Loucy (cell line): ENCODE measurements around the gene ANKLE2.
"Not testable (repeated sequence)": the region's sequence is repeated elsewhere in the genome, so short reads cannot be mapped to it uniquely, and the experiment has no call there.

Experiments
- H2AFZ ChIP-seq: fragments of 200-600 bp; sonication (generic); 2 replicates; pipeline ENCODE4 v1.6.0; 2016; ENCODE audit warnings: antibody characterized with exemption, mild to moderate bottlenecking, low read length, moderate library complexity
- H3F3A ChIP-seq: fragments of 200-600 bp; 2 replicates; pipeline ENCODE4 v1.6.0; 2016; ENCODE audit warnings: antibody characterized with exemption, low read depth, mild to moderate bottlenecking
- H3K27me3 ChIP-seq: fragments of 200-600 bp; sonication (generic); 2 replicates; pipeline ENCODE4 v1.6.1; 2014; ENCODE audit warnings: low read length, mild to moderate bottlenecking; ENCODE audit not compliant: insufficient read depth, poor library complexity, severe bottlenecking
- H3K36me3 ChIP-seq: fragments of 200-600 bp; sonication (generic); 2 replicates; pipeline ENCODE4 v1.6.1; 2016; ENCODE audit warnings: low read length; ENCODE audit not compliant: insufficient read depth
- H3K4me1 ChIP-seq: fragments of 200-600 bp; sonication (generic); 2 replicates; pipeline ENCODE4 v1.5.1; 2014; ENCODE audit warnings: low read length, mild to moderate bottlenecking; ENCODE audit not compliant: insufficient read depth, poor library complexity, severe bottlenecking
- H3K4me2 ChIP-seq: fragments of 200-600 bp; sonication (generic); 2 replicates; pipeline ENCODE4 v1.6.0; 2014; ENCODE audit warnings: antibody characterized with exemption, low read length, low read depth, mild to moderate bottlenecking; ENCODE audit not compliant: poor library complexity, severe bottlenecking
- H3K4me3 ChIP-seq: fragments of 200-600 bp; sonication (generic); 2 replicates; pipeline ENCODE4 v1.5.1; 2014; ENCODE audit warnings: low read length, mild to moderate bottlenecking, mixed read lengths; ENCODE audit not compliant: poor library complexity, severe bottlenecking
- H3K79me2 ChIP-seq: fragments of 200-600 bp; sonication (generic); 2 replicates; pipeline ENCODE4 v1.6.1; 2014; ENCODE audit warnings: low read length; ENCODE audit not compliant: insufficient read depth
- H3K9ac ChIP-seq: fragments of 200-600 bp; sonication (generic); 2 replicates; pipeline ENCODE4 v1.6.0; 2014; ENCODE audit warnings: mild to moderate bottlenecking, low read depth, low read length, moderate library complexity; ENCODE audit not compliant: poor library complexity, severe bottlenecking
- H3K9me2 ChIP-seq: fragments of 200-600 bp; sonication (generic); replicated peaks from 2 replicates; pipeline ENCODE4 v1.6.1; 2016; ENCODE audit warnings: low read depth, low read length, mixed read lengths
- H3K9me3 ChIP-seq: fragments of 200-600 bp; sonication (generic); 2 replicates; pipeline ENCODE4 v1.6.1; 2014; ENCODE audit warnings: mild to moderate bottlenecking, antibody characterized with exemption, low read length, low read depth; ENCODE audit not compliant: insufficient read depth
- H4K20me1 ChIP-seq: fragments of 200-600 bp; sonication (generic); 2 replicates; pipeline ENCODE4 v1.6.0; 2014; ENCODE audit warnings: antibody characterized with exemption, low read length, mild to moderate bottlenecking; ENCODE audit not compliant: insufficient read depth, poor library complexity, severe bottlenecking
- EZH2phosphoT487 ChIP-seq: fragments of 200-600 bp; IDR thresholded peaks from 2 replicates; pipeline ENCODE4 v1.6.1; 2018; ENCODE audit warnings: antibody characterized with exemption, mild to moderate bottlenecking, moderate library complexity, borderline replicate concordance
- TF ChIP-seq, protein P1 (sequence below): fragments of 200-600 bp; sonication (generic); conservative IDR thresholded peaks from 2 replicates; pipeline ENCODE4 v1.5.1; 2014; ENCODE audit warnings: mild to moderate bottlenecking, antibody characterized with exemption, low read length

ANKLE2 gene

DNA sequence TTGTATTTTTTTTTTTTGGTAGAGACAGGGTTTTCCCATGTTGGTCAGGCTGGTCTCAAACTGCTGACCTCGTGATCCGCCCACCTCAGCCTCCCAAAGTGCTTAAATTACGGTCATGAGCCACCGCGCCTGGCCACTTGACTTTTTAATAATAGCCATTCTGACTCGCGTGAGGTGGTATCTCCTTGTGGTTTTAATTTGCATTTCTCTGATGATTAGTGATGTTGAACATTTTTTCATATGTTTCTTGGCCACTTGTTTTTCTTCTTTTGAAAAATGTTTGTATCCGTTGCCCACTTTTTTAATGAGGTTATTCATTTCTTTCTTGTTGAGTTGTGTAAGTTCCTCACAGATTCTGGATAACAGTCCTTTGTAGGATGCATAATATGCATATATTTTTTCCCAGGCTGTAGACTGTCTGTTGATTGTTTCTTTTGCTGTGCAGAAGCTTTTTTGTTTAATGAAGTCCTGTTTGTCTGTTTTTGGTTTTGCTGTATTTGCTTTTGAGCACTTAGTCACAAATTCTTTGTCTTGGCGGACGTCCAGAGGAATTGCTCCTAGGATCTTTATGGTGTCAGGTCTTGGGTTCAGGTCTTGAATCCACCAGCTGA lies 61.3 kb downstream of the ANKLE2 start:
- TF ChIP-seq, protein P1, sequence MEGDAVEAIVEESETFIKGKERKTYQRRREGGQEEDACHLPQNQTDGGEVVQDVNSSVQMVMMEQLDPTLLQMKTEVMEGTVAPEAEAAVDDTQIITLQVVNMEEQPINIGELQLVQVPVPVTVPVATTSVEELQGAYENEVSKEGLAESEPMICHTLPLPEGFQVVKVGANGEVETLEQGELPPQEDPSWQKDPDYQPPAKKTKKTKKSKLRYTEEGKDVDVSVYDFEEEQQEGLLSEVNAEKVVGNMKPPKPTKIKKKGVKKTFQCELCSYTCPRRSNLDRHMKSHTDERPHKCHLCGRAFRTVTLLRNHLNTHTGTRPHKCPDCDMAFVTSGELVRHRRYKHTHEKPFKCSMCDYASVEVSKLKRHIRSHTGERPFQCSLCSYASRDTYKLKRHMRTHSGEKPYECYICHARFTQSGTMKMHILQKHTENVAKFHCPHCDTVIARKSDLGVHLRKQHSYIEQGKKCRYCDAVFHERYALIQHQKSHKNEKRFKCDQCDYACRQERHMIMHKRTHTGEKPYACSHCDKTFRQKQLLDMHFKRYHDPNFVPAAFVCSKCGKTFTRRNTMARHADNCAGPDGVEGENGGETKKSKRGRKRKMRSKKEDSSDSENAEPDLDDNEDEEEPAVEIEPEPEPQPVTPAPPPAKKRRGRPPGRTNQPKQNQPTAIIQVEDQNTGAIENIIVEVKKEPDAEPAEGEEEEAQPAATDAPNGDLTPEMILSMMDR: no peak
- no peak for TF ChIP-seq EZH2phosphoT487
- Histone ChIP-seq H3K27me3 (no peaks in the 10 kb centered on the region), H3K36me3 (peaks cover 17% of the 10 kb centered on the region; the same call in 1 of the 2 replicates), H3K9me3 (no peaks in the 10 kb centered on the region), H4K20me1 (no peaks in the 10 kb centered on the region), H3K4me2 (no peak overlapping the region), H2AFZ (no peak overlapping the region), H3F3A (no peaks in the 10 kb centered on the region), H3K9ac (no peak overlapping the region), H3K4me1 (peaks cover 13% of the 10 kb centered on the region), H3K9me2 (no peaks in the 10 kb centered on the region), H3K4me3 (no peak overlapping the region), H3K79me2 (no peaks in the 10 kb centered on the region)

DNA sequence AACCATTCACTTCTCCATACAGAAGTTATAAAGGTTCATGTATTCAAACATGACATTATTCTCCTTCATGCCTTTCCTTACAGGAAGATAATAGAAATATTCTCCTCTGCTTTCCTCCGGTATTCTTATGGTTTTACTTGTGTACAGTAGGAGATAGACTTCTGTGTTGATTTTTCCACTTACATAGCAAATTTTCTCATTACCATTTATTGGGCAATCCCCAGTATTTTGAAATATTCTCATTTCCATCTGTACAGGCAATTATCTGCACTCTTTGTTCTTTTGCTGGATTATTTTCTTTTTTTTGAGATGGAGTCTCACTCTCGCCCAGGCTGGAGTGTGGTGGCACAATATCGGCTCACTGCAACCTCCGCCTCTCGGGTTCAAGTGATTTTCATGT lies 63.3 kb downstream of the ANKLE2 start:
- H2AFZ ChIP-seq: no peak overlapping the region
- peaks cover 13% of the 10 kb centered on the region; the same call in 1 of the 2 replicates for H3K36me3 ChIP-seq
- H3K4me1 ChIP-seq: peaks cover 10% of the 10 kb centered on the region
- no peak for TF ChIP-seq EZH2phosphoT487
- TF ChIP-seq, protein P1: no peak
- no peaks in the 10 kb centered on the region for H3K9me2 ChIP-seq
- no peak overlapping the region for H3K4me3 ChIP-seq
- H3K4me2 ChIP-seq: no peak overlapping the region
- no peaks in the 10 kb centered on the region for H3K79me2 ChIP-seq
- H4K20me1 ChIP-seq: no peaks in the 10 kb centered on the region
- H3K9me3 ChIP-seq: no peaks in the 10 kb centered on the region
- no peaks in the 10 kb centered on the region for H3F3A ChIP-seq
- H3K9ac ChIP-seq: no peak overlapping the region
- no peaks in the 10 kb centered on the region for H3K27me3 ChIP-seq

DNA sequence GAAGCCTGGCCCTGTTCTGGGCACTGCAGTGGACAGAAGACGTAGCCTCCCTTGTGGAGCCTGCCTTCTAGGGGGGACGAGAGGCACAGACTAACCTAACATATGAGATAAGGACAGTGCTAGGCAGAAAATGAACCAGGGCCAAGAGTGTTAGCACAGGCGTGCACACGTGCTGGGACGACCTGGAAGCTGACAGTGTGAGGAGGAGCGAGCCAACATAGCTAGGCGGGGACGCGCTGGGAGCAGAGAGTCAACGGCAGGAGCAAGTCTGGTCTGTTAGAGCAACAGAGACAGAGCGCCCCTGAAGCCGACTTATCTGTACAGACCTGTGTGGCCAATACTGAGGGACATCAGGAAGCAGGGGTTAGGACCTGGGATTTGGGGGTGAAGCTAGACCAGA lies 66.2 kb downstream of the ANKLE2 start:
- no peaks in the 10 kb centered on the region for H3K9me3 ChIP-seq
- H2AFZ ChIP-seq: no peak overlapping the region
- H3K4me1 ChIP-seq: no peaks in the 10 kb centered on the region
- H4K20me1 ChIP-seq: no peaks in the 10 kb centered on the region
- peaks cover 13% of the 10 kb centered on the region; the same call in 1 of the 2 replicates for H3K36me3 ChIP-seq
- H3K9ac ChIP-seq: no peak overlapping the region
- no peak overlapping the region for H3K4me3 ChIP-seq
- no peak overlapping the region for H3K4me2 ChIP-seq
- H3K79me2 ChIP-seq: no peaks in the 10 kb centered on the region
- no peaks in the 10 kb centered on the region for H3K27me3 ChIP-seq
- H3F3A ChIP-seq: peaks cover 8% of the 10 kb centered on the region
- no peaks in the 10 kb centered on the region for H3K9me2 ChIP-seq
- TF ChIP-seq EZH2phosphoT487: no peak
- TF ChIP-seq, protein P1: no peak

DNA sequence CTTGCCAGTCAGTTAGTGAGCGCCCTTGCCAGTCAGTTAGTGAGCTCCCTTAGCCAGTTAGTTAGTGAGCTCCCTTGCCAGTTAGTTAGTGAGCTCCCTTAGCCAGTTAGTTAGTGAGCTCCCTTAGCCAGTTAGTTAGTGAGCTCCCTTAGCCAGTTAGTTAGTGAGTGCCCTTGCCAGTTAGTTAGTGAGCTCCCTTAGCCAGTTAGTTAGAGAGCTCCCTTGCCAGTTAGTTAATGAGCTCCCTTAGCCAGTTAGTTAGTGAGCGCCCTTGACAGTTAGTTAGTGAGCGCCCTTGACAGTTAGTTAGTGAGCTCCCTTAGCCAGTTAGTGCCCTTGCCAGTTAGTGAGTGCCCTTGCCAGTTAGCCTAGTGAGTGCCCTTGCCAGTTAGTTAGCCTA lies 66.7 kb downstream of the ANKLE2 start:
- H3K9me2 ChIP-seq, H3K27me3 ChIP-seq, H3K79me2 ChIP-seq, H3K4me1 ChIP-seq, H3K9ac ChIP-seq, H3K4me3 ChIP-seq, H3K9me3 ChIP-seq, H2AFZ ChIP-seq, H3K4me2 ChIP-seq, H4K20me1 ChIP-seq: not testable (repeated sequence)
- Histone ChIP-seq H3K36me3 (peaks cover 13% of the 10 kb centered on the region; the same call in 1 of the 2 replicates), H3F3A (peaks cover 12% of the 10 kb centered on the region)

DNA sequence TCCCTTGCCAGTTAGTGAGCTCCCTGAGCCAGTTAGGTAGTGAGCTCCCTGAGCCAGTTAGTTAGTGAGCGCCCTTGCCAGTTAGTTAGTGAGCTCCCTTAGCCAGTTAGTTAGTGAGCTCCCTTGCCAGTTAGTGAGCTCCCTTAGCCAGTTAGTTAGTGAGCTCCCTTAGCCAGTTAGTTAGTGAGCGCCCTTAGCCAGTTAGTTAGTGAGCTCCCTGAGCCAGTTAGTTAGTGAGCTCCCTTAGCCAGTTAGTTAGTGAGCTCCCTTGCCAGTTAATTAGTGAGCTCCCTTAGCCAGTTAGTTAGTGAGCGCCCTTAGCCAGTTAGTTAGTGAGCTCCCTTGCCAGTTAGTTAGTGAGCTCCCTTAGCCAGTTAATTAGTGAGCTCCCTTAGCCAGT lies 69.6 kb downstream of the ANKLE2 start:
- H3K4me1 ChIP-seq, H3K4me3 ChIP-seq, H3K9me2 ChIP-seq, H3K27me3 ChIP-seq, H3K9me3 ChIP-seq, H2AFZ ChIP-seq, H3K4me2 ChIP-seq, H3K9ac ChIP-seq: not testable (repeated sequence)
- peaks cover 10% of the 10 kb centered on the region; the same call in 1 of the 2 replicates for H3K36me3 ChIP-seq
- peaks cover 12% of the 10 kb centered on the region for H3F3A ChIP-seq
- H4K20me1 ChIP-seq: peaks cover 12% of the 10 kb centered on the region
- H3K79me2 ChIP-seq: peaks cover 14% of the 10 kb centered on the region
